Activated CD8-positive, alpha-beta memory T cell treated with anti-CD3 and anti-CD28 coated beads, Interleukin-2, amount 50 U/mL, for 4 hours (primary cell): ENCODE measurements around the gene CRTC1.
"Not testable (repeated sequence)": the region's sequence is repeated elsewhere in the genome, so short reads cannot be mapped to it uniquely, and the experiment has no call there.

ENCODE experiments used
- DNase-seq: peaks from one replicate; pipeline ENCODE4 v3.0.0-alpha.2; 2020

Gene CRTC1

DNA sequence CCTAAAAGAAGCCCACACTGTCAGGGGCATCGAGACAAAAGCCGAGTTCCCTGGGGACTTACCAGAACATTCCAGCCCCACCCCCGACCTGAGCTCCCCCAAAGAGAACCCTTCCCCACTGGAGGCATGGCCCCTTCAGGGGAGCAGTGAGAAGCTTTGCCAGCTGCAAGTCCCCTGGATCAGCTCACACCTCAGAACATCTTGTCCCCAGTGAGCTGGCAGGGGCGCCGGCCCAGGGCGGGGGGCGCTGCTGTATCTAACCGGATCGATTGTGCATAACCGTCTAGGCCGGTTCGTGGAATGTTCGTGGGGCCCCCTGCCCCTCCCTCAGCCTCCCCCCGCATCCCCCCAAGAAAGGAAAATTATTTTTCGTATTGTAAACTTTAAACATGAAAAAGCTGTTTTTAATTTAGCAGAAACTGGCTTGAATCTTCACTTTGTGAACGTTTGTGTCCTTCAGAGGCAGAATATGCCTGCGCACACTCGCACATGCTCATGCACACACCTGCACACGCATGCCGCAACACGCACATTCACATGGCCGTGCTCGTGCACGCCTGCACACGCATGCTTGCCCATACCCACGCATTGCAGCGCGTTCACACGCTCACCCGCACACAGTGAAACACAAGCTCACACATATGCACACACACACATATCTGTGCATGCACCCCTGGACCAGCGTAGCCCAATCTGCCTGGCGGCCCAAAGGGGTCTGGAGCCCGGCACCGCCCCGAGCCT, 12.0 kb upstream of the CRTC1 start:
- no peak for DNase-seq

DNA sequence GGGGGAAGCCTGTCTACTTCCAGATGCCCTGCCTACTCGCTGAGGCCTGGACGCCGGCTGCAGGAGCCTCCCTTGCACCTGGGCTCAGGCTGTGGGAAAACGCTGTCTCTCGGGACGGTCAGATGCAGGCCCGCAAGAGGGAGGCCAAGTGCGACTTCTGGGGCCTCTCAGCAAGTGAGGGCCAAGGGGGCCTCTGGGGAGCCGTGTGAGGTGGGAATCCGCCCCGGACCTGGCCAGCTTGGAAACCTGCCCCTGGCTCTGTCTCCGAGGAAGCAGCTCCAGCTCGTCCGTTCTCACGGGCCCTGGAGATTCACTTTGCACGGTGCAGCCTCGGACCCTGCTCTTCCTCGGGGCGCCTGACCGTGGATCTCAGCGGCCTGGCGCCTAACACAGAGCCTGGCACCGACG, 11.4 kb upstream of the CRTC1 start:
- DNase-seq, result no peak

DNA sequence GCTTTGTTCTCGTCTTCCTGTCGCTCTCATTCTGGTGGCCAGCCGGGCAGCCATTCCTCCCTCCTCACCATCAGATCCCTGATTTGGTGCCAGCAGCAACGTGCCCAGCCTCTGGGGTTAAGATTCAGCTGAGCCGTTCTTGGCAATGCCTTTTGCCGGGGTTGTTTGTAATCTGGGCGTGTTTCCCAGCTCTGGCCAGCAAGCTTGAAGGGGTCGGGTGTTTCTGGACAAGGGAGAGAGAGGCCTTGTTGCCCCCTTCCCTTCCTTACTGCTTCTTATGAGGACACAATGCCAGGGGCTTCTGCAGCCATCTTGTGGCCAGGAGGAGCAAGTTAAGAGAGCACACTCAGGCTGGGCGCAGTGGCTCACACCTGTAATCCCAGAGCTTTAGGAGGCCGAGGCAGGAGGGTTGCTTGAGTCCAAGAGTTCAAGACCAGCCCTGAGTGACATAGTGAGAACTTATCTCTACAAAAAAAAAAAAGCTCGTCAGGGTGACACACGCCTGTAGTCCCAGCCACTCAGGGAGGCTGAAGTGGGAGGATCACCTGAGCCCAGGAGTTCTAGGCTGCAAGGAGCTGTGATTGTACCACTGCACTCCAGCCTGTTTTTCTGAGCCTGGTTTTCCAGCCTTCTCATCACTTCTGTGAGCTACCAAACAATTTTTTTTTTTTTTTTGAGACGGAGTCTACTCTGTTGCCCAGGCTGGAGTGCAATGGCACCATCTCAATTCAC, 10.7 kb upstream of the CRTC1 start:
- no peak for DNase-seq

DNA sequence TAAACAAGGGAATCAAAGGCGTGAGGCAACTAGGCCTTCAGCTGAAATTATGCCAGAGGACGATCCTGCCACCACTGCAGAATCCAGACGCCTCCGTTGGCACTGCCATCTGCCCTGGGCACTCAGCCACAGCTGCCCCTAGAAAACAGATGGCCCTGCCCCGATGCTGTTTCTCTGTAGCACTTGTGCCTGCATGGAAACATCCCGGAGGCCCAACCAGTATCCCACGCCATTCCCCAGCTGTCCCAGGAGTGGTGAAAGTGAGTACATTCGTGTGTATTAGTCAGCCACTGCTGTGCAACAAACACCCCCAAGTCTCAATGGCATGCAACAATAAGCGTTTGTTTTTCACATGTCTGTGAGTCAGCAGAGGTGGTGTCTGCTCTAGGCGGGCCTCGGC, 8.9 kb upstream of the CRTC1 start:
- no peak for DNase-seq

DNA sequence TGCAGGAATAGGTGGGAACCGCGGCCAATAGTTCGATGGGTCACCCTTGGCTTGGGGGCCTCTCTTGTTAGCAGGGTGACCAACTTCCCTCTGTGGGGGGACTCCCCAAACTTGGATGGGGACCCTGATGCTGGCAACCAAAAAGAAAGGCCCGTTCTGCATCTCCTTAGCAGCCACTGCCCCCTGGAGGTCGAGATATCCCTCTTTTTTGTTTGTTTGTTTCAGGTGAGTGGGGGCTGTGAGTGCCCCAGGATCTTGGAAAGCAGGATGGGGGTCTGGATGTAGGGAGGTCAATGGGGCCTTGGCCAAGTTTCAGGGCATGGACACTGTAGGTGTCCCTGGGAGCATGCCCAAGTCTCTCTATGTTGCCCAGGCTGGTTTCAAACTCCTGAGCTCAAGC, 7.7 kb upstream of the CRTC1 start:
- no peak for DNase-seq

DNA sequence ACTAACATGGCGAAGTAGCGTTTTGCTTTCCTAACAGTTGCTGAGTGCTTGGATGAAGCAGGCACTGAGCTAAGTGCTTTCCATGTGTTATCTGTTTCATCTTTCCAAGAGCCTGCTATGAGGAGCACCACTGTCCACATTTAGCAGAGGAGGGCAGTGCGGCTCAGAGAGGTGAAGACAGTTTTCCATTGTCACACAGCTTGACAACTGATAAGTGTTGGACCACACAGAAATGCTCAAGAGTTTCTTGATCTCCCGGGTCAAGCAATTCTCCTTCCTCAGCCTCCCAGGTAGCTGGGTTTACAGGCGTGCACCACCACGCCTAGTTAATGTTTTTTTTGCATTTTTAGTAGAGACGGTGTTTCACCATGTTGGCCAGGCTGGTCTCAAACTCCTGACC, 6.8 kb upstream of the CRTC1 start:
- no peak for DNase-seq

DNA sequence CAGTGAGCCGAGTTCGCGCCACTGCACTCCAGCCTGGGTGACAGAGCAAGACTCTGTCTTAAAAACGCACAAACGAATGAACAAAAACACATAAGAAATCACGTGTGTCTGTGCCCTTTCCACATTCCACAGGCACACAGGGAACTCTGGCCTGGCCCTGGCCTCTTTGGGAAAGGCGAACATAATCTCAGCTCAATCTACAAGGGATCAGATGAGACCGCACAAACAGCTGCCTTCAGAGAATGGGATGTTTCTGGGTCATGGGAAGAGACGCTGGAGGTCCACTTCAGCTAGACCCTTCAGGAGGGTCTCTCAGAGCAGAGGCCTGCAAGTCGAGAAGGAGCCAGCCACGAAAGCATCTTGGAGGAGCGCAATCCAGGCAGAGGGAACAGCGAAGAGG, 6.3 kb upstream of the CRTC1 start:
- DNase-seq, result no peak

DNA sequence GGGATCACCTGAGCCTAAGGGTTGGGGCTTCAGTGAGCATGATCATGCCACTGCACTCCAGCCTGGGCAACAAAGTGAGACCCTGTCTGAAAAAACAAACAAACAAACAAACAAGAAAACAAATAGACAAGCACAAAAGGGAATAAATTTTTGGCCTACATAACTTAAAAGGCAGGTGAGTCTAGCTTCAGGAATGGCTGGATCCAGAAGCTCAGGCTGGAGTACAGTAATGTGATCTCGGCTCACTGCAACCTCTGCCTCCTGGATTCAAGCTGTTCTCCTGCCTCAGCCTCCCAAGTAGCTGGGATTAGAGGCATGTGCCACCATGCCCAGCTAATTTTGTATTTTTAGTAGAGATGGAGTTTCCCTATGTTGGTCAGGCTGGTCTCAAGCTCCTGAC, 3.3 kb upstream of the CRTC1 start:
- not testable (repeated sequence) for DNase-seq

DNA sequence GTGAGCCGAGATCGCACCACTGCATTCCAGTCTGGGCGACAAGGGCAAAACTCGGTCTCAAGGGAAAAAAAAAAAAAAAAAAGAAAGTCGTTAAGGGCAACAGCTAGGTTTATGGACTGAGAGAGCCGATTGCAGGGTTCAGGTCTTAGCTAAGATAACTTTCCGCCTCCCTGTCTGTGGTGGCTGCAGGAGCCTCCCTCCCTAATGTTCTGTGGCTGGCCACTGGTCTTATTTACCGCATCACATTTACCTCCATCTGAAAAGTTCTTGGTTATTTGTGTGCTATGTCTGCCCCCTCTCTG, 722 bp upstream of the CRTC1 start:
- no peak for DNase-seq

DNA sequence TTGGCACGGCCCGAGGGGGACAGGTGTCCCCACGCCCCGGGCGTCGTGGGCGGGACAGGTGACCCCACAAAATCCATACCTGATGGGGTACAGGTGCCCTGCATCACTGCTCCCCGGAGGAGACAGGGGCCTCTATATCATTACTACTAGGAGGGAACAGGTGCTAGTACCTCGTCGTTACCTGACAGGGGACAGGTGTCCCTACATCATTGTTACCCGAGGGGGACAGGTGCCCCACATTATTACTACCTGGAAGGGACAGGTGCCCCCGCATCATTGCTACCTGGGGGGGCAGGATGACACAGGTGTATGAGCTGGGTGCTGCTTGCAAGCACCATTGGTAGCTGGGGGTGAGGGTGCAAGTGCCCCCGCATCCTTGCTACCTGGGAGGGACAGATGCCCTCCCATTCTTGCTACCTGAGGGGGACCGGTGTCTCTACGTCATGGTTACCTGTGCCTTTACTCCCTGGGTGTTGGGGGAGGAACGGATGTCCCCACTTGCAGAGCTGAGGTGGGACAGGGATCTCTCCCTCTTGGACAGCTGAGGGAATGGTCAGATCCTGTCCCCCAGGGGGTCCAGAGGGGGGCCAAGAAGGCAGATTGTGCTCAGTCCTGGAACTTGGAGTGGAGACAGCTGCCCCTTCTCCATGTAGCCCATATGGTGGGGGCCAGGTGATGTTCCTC, 620 bp downstream of the CRTC1 start:
- no peak for DNase-seq

DNA sequence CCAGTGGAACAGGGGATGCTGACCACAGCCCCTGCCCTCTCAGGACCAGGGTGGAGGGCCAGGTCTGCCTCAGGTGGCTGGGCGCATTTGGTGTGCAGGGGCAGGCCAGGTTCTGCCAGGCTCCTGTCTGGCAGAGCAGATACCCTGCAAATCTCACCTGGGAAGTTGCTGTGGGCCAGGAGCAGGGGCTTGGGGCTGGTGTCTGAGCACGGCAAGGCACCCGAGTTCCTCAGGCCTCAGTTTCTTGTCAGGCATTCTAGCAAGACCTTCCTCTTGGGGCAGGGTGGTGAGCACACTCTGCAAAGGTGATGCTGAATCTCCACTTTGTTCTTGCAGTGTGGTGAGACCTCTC, 1.1 kb downstream of the CRTC1 start:
- DNase-seq, result no peak

DNA sequence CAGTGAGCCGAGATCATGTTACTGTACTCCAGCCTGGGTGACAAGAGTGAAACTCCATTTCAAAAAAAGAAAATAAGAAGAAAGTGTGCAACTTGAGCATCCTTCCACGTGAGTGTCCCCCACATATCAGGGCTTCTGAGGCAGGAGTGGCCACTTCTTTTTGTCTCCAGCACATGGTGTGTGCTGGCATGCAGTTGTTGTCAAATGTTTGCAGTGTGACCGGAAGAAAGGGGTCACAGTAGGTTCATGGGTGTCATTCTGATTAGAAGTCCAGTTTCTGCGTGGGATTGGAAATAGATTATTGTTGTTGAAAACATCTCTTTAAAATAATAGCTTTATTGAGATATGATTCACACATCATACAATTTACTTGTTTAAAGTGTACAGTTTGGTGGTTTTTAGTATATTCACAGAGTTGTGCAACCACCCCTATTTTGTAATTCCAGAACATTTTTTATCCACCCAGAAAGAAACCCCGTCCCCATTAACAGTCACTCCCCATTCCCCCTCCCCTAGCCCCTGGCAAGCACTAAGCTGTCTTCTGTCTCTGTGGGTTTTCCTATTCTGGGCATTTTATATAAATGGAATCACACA, 2.2 kb downstream of the CRTC1 start:
- no peak for DNase-seq

DNA sequence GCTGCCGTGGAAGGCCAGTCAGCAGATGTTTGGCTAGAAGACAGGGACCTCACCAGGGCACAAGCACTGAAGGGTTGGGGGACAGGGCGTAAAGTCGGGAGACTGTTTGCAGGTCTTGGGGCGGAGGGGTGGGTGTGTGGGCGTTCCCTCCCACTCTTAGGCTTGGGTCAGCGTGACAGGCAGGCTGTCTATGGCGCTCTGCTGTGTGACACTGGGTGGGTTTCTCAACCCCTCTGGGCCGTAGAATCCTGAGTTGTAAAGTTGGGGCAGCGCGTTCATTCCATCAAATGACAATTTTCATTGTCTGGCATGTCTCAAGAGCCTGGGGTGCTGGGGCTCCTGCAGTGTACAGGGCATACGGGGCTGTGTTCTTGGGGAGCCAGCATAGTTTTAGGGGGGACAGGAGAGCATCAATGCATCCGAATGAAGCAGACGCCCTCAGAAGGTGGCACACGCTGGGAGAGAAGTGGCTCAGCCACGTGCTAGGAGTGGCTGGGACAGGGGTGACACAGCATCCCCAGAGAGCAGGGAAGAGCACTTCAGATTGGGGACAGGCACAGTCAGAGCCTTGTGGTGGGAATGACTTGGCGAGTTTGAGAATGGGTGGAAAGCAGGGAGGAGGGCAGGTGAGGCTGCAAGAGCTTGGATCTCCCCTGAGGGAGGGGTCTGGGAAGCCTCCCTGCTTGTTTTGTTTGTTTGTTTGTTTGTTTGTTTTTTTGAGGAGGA, 4.4 kb downstream of the CRTC1 start:
- no peak for DNase-seq

DNA sequence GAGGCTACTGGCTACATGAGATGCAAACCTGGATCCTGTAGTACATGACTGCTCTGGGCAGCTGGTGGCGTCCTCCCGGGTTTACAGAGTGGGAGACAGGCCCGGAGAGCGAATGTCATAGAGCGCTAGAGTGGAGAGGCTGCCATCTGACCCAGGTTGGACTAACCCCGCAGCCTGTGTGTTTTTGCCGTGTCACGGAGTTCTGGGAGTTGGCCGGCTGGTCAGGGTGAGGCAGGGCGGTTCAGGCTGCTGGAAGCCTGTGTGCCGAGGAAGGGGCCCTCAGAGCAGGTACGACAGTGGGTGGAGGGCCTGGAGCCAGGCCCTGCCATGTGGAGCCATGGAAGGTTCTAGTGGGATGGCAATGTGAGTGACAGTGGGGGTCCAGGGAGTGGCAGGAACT, 12.5 kb downstream of the CRTC1 start:
- no peak for DNase-seq

DNA sequence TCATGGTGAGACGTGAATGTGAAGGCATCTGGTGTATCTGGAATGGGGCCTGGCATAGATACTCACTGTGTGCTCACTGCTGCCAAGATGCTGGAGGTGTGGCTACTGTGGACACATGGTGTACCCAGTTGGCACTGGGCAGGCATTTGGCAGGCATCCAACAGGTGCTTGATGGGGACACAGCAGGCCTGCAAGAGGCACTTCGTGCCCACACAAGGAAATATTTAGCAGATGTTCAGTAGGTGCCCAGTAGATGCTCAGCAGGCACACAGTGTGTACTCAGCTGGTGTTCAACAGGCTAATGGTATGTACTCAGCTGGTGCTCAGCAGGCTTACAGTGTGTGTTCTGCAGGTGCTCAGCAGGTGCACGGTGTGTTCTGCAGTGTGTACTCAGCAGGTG, 14.2 kb downstream of the CRTC1 start:
- no peak for DNase-seq

DNA sequence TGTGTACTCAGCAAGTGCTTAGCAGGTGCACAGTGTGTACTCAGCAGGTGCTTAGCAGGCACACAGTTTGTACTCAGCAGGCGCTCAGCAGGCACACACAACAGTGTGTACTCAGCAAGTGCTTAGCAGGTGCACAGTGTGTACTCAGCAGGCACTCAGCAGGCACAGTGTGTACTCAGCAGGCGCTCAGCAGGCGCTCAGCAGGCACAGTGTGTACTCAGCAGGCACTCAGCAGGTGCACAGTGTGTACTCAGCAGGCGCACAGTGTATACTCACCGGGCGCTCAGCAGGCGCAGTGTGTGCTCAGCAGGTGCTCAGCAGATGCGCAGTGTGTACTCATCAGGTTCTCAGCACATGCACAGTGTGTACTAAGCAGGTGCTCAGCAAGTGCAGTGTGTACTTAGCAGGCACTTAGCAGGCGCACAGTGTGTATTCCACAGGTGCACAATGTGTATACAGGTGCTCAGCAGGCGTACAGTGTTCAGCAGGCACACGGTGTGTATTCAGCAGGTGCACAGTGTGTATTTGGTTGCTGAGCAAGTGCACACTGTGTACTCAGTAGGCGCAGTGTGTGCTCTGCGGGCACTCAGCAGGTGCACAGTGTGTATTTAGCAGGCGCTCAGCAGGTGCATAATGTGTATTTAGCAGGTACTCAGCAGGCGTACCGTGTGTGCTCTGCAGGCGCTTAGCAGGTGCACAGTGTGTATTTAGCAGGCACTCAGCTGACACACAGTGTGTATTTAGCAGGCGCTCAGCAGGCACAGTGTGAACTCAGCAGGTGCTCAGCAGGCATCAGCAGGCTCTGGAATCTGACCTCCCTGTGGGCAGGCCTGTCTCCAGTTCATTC, 15.1 kb downstream of the CRTC1 start:
- DNase-seq, result no peak

DNA sequence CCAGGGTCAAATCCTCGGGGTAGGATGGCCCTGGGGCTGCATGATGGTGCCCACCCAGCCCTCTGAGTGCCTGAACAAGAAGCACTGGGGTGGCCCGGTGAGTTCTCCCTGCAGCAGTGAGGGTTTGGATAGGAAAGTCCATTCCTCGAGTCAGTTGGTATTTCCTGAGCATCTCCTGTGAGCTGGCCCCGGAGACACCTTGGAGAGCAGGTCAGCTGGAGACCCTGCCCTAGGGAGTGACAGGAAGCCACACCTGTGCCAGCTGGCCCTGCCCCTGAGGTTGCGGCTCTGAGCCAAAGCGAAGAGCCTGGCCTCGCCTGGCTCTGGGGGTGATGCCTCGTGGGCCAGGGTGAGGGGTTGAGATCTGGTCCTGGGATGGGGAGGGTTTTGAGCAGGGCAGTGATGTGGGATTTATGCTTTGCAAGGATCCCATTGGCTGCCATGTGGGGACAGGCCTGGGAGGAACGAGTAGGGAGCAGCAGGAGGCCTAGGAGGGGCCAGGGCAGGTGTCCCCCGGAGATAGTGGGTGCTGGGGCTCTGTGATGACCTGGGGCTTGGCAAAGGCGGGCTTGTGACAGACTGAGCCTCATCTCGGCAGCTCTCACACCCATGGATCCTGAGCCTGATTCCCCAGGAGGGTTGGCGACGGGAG, 16.0 kb downstream of the CRTC1 start:
- DNase-seq, result no peak

DNA sequence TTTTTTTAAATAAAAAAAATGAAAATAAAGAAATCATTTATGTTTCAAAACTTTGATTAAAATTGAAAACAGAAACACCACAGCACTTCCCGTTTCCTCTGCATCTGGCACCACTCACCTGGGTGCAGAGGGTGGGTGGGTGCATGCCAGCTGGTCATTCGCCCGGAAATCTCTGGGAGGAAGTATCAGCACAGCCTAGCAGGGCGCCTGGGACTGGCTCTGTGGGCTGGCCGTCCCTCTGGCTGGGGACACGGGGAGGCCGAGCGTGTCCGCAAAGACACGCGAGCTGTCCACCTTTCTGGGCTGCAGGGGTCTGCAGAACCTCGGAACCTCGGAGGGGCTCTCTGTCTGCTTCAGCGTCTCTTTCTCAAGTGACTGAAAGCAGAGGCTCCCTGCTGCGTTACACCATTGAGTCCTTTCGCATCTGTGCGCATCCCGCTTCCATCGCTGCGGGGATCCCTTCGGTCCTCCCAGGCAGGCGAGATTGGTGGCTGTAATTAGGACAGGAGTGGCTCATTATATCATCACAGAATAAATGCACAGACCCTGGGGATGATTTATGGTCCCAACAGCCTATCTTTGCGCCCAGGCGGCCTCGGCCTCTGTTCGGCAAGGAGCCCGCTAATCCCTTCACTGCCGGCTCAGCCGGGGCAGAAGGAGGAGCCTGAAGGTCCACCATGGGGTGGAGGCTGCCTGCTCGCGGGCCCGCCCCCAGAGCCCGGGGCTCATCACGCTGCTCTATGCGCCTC, 17.2 kb downstream of the CRTC1 start:
- DNase-seq, result peak; percentile 73

DNA sequence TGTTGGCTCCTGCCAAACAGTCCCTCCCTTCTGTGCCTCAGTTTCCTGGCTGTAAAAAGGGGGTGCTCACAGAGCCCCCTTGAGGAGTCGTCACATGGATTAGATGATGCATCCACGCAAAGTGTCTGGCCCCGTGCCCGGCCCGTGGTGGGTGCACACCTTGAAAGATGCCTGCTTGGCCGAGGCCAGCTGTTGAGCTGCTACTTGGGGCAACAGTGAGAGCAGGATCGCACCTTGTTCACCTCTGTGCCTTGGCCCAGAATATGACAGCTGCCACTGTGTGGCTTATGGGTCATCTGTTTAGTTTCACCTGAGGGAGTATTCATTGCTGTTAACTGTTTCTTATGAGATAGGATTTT, 17.7 kb downstream of the CRTC1 start:
- DNase-seq, result no peak

DNA sequence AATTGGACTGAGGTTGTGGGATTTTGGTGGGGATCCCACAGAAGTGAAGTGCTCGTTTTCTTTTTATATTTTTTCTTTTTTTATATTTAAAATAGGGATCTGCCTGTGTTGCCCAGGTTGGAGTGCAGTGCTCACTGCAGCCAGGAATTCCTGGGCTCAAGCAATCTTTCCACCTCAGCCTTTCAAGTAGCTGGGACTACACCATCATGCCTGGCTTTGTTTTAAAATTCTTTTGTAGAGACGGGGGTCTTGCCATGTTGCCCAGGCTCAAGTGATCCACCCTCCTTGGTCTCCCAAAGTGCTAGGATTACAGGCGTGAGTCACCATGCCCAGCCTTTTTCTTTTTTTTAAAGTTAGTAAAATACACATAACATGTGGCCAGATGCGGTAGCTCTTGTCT, 20.6 kb downstream of the CRTC1 start:
- no peak for DNase-seq

DNA sequence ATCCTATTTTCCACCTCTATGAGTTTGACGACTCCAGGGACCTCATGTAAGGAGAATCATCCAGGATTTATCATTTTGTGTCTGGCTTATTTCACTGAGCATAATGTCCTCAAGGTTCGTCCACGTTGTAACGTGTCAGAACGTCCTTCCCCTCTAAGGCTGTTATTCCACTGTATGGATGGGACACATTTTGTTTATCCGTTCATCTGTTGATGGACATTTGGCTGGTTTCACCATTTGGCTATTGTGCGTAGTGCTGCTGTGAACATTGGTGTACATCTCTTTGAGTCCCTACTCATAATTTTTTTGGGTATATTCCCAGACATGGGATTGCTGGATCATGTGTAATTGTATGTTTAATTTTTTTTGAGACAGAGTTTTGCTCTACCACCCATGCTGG, 21.5 kb downstream of the CRTC1 start:
- no peak for DNase-seq
